IgD-negative memory B cell (primary cell): Measurements from ENCODE around the gene AQP5. TPM values are rescaled to one million over a fixed set of nuclear protein-coding genes. Genes with fewer than 3 reads are reported as not detected.
"Not testable (repeated sequence)": the region's sequence is repeated elsewhere in the genome, so short reads cannot be mapped to it uniquely, and the experiment has no call there.

Experiments
- H3K27ac Mint-ChIP-seq, 3 donors: one replicate each; pipeline ENCODE4 v1.8.0; 2020 to 2022; ENCODE audit warnings: mild to moderate bottlenecking in 3 of 3, mixed read lengths in 3 of 3, moderate library complexity in 1 of 3
- H3K27me3 Mint-ChIP-seq: one replicate; pipeline ENCODE4 v1.8.0; 2021; ENCODE audit warnings: mixed read lengths
- H3K36me3 Mint-ChIP-seq: one replicate; pipeline ENCODE4 v1.8.0; 2020; ENCODE audit warnings: mild to moderate bottlenecking, mixed read lengths
- H3K4me1 Mint-ChIP-seq, 3 donors: one replicate each; pipeline ENCODE4 v1.8.0; 2020 to 2022; ENCODE audit warnings: mixed read lengths in 3 of 3, mild to moderate bottlenecking in 1 of 3
- H3K4me3 Mint-ChIP-seq, 4 donors: one replicate each; pipeline ENCODE4 v1.8.0; 2020 to 2022; ENCODE audit warnings: mild to moderate bottlenecking in 4 of 4, mixed read lengths in 4 of 4, moderate library complexity in 3 of 4
- H3K9me3 Mint-ChIP-seq, 3 donors: one replicate each; pipeline ENCODE4 v1.8.0; 2020 to 2021; ENCODE audit warnings: mixed read lengths in 3 of 3, mild to moderate bottlenecking in 1 of 3
- polyA plus RNA-seq: library from polyadenylated mRNA; unstranded; fragments of 300-500 nt; fragmentation: Illumina TruSeq; gene quantifications from one replicate; pipeline ENCODE4 v1.2.3, GENCODE V29; 2021

The AQP5 gene
- polyA plus RNA-seq, 1 donor from 2014 or later = not detected

DNA sequence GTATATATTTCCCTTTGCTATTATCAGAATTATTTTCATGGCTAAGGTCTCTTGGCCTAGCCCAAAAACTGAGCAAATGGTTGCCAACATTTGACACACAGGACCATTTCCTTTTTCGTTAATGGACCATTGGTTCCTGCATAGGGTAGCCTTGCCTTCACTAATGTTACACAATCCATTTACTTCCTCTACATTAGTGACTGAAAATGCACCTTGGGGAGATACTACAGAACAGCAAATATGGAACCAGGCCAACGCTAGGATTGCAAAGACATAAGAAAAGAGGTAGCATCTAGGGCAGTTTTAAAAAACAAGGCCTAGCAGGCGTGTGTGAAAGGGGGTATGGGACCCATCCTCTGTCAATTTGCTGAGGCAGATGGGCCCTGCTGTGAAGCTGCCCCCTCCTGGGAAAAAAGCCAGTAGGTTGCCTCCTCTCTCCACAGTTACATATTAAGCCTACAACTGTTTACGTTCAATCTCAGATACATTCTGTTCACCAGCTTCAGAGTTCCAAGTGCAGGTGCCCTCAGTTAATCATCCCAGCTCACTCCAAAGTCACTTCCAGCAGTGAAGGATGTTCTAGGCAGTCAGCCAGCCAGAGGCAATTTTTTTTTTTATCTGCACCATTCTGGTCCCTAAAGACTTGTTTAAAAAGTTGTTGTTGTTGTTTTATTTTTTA lies 26.1 kb downstream of the AQP5 start:
- Mint-ChIP-seq H3K27ac (no peak overlapping the region), H3K9me3 (no peaks in the 10 kb centered on the region), H3K4me1 (no peaks in the 10 kb centered on the region), H3K36me3 (peaks cover 15% of the 10 kb centered on the region), H3K4me3 (no peak overlapping the region), H3K27me3 (no peaks in the 10 kb centered on the region)

DNA sequence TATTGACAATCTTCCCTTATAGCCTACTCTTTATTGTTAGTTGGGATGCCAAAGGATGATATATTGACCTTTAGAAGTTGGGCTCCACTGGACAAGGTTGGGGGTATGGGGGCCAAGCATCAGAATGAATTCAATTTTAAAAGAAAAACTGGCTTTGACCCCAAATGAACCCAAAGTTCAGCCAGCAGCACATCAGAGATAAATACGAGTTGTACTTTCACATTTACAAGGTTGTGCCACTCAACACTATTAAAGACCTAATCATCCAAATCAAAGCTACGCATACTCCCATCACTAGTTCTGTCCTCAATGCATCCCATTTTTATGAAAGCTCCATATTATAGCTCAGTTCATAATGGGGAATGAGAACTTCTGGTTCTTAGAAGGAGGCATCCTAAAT lies 27.7 kb downstream of the AQP5 start:
- not testable (repeated sequence) for H3K27me3 Mint-ChIP-seq

DNA sequence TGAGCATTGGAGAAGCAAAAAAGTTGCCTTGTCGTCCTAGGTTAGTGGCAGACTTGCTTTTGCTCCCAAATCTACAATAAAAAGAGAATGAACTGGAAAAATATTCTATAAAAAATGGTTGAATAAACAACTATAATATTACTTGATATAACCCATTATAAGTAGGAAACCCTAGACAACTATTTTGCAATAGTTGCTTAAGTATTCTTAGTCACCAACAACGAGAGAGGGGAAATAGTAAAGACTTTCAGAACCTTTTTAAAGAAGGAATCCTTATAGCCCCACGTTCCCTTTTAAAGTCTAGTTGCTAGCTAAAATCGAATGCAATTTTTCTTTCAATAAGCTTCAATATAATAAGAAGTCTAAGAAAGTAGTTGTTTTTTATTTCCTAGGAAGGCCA lies 28.6 kb downstream of the AQP5 start:
- no peak overlapping the region for H3K27ac Mint-ChIP-seq
- H3K27me3 Mint-ChIP-seq = no peaks in the 10 kb centered on the region
- H3K4me1 Mint-ChIP-seq = no peaks in the 10 kb centered on the region
- peaks cover 21% of the 10 kb centered on the region for H3K36me3 Mint-ChIP-seq
- H3K4me3 Mint-ChIP-seq = no peak overlapping the region
- no peaks in the 10 kb centered on the region for H3K9me3 Mint-ChIP-seq

More for the DNA sequence above, 27.7 kb downstream of the AQP5 start:
- not testable (repeated sequence) for H3K9me3 Mint-ChIP-seq, H3K4me3 Mint-ChIP-seq, H3K27ac Mint-ChIP-seq, H3K4me1 Mint-ChIP-seq
- H3K36me3 Mint-ChIP-seq = peaks cover 19% of the 10 kb centered on the region

DNA sequence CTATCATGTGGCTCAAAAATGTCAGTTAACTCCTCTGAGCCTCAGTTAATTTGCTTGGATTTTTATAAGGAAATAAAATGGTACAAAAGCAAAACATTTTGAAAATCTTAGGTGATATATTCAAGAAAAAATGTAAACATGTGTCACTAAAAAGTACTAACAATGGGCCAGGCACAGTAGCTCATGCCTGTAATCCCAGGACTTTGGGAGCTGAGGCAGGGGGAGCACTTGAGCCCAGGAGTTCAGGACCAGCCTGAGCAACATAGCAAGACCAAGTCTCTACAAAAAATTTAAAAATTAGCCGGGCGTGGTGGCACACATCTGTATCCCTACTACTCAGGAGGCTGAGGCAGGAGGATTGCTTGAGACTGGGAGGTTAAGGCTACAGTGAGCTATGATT lies 36.8 kb downstream of the AQP5 start:
- peaks cover 9% of the 10 kb centered on the region for H3K36me3 Mint-ChIP-seq
- no peaks in the 10 kb centered on the region for H3K27me3 Mint-ChIP-seq
- H3K27ac Mint-ChIP-seq = no peak overlapping the region
- H3K9me3 Mint-ChIP-seq = no peaks in the 10 kb centered on the region
- H3K4me1 Mint-ChIP-seq = no peaks in the 10 kb centered on the region
- no peak overlapping the region for H3K4me3 Mint-ChIP-seq

DNA sequence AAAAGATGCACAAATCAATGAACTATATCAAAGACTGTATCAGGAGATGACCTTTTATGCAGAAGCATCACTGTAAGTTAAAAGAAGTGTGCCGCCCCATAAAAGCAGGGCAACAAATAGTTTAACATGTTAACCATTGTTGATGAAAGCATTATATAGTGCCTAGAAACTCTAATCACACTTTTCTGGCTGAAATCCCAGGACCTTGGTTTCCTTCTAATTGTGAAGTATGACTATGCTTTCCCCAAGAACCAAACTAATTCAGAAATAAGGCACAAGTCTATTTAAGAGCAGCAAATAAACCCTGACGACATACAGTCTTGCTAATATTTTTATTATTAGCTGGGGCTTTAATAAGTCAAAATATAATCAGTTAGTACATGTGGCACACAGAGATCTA lies 41.9 kb downstream of the AQP5 start:
- no peaks in the 10 kb centered on the region for H3K27me3 Mint-ChIP-seq
- H3K4me3 Mint-ChIP-seq = no peak overlapping the region
- H3K36me3 Mint-ChIP-seq = no peaks in the 10 kb centered on the region
- H3K4me1 Mint-ChIP-seq = peaks cover 7 to 13% (median 13%) of the 10 kb centered on the region in 3 donors
- H3K27ac Mint-ChIP-seq = peak overlapping the region in 1 of 3 donors; percentile 31
- H3K9me3 Mint-ChIP-seq = no peaks in the 10 kb centered on the region

DNA sequence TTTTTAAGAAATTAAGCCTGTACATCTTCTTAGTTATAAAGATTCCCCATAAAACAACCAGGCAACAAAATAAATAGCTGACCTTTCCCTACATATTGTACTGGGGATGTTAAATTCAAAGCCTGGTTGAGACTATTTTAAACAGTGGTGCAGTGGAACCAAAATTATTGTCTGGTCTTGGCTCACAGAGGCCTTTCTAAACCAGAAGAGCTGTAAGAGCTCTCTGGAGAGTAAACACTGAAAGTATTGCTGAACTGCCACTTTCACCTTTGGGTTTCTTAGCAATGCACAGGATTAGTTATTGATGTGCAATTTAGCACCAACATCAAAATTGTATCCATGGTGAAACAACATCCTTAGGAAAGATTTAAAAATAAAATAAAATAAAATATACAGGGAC lies 43.0 kb downstream of the AQP5 start:
- Mint-ChIP-seq H3K4me3 (no peak overlapping the region), H3K36me3 (no peaks in the 10 kb centered on the region), H3K4me1 (peaks cover 8 to 13% (median 13%) of the 10 kb centered on the region in 3 donors), H3K9me3 (no peaks in the 10 kb centered on the region), H3K27me3 (no peaks in the 10 kb centered on the region), H3K27ac (no peak overlapping the region)

DNA sequence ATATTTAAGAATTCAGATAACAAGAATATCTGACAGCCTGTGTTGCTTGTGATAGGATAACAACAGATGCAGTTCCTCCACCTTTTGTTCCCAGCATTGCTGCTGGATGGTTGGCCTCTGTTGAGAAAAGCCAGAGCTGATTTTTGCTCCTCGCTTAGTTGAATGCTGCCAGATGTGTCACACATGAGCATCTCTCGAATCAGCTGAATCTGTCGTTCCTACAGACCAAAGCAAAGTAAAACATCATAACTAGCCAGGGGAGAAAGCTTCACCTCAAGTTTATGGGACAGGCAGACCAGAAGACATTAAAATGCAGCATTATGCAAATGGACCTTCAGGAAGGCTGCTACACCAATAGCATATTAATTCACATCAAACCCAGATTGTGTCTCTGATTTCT lies 43.5 kb downstream of the AQP5 start:
- Mint-ChIP-seq H3K4me3 (no peak overlapping the region), H3K36me3 (no peaks in the 10 kb centered on the region), H3K4me1 (peaks cover 8 to 13% (median 13%) of the 10 kb centered on the region in 3 donors), H3K9me3 (no peaks in the 10 kb centered on the region), H3K27ac (no peak overlapping the region), H3K27me3 (no peaks in the 10 kb centered on the region)

DNA sequence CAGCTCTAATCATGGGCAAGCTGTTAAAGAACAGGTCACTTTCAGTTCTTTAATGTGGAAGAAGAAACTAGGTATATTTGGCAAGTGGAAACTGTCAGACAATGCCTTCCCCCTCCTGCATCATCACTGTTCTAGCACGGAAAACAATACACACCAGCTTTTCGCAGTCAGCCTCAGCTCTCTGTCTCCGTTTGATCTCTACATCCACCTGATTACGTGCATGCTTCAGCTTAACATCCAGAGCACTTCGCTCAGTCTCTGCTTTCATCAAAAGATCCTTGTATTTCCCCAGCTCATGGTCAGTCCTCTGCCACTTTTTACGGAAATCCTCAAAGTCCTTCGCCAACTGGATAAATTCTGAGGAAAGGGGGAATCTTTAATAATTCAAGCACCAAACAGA lies 44.6 kb downstream of the AQP5 start:
- Mint-ChIP-seq H3K9me3 (no peaks in the 10 kb centered on the region), H3K4me3 (peak overlapping the region in 1 of 4 donors; percentile 55), H3K36me3 (no peaks in the 10 kb centered on the region), H3K27me3 (no peaks in the 10 kb centered on the region), H3K4me1 (peaks cover 8 to 13% (median 13%) of the 10 kb centered on the region in 3 donors), H3K27ac (no peak overlapping the region)

DNA sequence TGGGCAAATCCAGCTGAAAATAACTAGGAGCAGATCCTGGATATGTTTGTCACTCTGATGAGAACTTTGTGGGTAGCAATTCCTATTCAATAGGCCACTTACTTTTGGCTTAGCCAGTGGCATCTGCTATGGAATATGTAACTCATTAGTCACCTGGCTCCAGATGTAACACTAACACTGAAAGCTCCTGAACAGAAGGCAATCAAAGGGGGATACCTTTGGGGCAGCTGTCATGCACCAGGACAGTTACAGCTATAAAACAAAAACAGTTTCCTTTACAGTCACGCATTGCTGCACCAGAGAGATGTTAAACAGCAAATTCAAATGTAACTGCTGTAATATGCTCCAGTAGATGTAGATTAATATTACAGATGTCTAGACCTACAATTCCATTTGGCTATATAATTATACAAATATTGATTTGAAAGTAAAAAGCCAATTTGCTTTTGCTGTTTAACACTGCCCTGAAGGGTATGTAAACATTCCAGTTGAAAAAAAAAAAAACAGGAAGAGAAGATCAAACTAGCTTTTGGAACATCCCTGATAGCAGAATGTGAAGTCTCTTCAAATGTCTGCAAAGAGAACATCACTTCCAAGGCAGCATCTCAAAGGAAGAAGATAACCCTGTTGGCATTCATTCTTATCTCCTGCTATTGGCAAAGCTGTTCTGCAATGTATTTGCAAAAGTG lies 45.2 kb downstream of the AQP5 start:
- H3K4me3 Mint-ChIP-seq = no peak overlapping the region
- H3K27me3 Mint-ChIP-seq = no peaks in the 10 kb centered on the region
- H3K27ac Mint-ChIP-seq = no peak overlapping the region
- H3K4me1 Mint-ChIP-seq = peaks cover 8 to 13% (median 13%) of the 10 kb centered on the region in 3 donors
- H3K36me3 Mint-ChIP-seq = no peaks in the 10 kb centered on the region
- H3K9me3 Mint-ChIP-seq = no peaks in the 10 kb centered on the region

DNA sequence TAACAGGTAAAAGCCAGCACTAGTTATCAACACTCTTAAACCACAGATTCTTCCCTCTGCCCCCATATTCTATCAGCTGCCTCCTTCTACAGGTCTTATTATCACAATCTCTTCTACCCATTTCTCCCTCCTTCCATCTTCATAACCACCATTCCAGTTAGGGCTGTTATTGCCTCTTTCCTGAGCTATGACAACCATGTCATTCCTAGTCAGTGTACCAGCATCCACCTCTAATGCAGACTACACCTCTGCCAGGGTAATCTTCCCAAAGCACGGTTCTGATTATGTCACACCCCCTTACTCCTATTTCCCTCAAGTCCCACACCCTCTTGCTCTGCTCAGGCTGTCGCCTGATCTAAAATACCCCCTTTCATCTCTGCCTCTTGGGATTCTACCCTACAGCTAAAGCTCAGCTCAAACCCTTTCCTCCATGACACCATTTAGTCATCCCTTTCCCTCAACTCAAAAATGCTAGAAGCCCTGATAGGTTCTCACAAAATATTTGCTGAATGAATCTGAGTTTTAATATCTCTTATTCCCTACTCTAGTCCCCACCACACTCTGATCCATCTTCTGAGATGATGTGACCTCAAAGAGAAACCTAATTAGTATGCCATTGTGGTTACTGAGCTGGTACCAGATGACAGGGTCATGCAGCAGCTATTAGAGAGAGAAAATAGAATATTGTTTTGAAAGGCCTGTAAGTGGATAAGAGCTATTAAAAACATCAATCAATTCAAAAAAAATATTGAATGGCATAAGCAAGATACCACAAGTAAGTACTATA lies 51.9 kb downstream of the AQP5 start:
- Mint-ChIP-seq H3K27ac (no peak overlapping the region), H3K27me3 (no peaks in the 10 kb centered on the region), H3K4me3 (no peak overlapping the region), H3K9me3 (no peaks in the 10 kb centered on the region), H3K36me3 (no peaks in the 10 kb centered on the region), H3K4me1 (peaks cover 0 to 2% (median 0%) of the 10 kb centered on the region in 3 donors)

DNA sequence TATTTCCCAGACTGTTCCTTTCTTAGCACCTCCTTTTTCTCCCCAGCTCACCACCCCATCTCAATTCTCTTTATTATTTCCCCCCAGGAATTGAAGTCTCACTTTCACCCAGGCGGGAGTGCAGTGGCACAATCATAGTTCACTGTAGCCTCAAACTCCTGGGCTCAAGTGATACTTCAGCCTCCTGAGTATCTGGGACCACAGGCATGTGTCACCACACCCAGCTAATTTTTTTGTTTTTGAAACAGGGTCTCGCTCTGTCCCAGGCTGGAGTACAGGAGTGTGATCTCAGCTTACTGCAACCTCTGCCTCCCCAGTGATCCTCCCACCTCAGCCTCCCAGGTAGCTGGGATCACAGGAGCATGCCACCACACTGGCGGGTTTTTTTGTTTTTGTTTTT lies 52.7 kb downstream of the AQP5 start:
- Mint-ChIP-seq H3K4me3 (peak overlapping the region in 1 of 4 donors; percentile 54), H3K27me3 (no peaks in the 10 kb centered on the region), H3K4me1 (peaks cover 0 to 3% (median 0%) of the 10 kb centered on the region in 3 donors), H3K27ac (no peak overlapping the region), H3K9me3 (no peaks in the 10 kb centered on the region), H3K36me3 (no peaks in the 10 kb centered on the region)

Other genes starting within 250 kb of the AQP5 start
- gene TMBIM6, start 220.3 kb upstream of the AQP5 start, polyA plus RNA-seq = 710 TPM
- gene NCKAP5L, start 133.5 kb upstream of the AQP5 start, polyA plus RNA-seq = 2.5 TPM
- 7.0 TPM for gene BCDIN3D, start 118.8 kb upstream of the AQP5 start, polyA plus RNA-seq
- not detected for gene FAIM2, start 58.0 kb upstream of the AQP5 start, polyA plus RNA-seq
- gene AQP2, start 11.1 kb upstream of the AQP5 start, polyA plus RNA-seq = not detected
- not detected for gene AQP6, start 11.1 kb downstream of the AQP5 start, polyA plus RNA-seq
- gene RACGAP1, start 63.6 kb downstream of the AQP5 start, polyA plus RNA-seq = 13.7 TPM
- not detected for gene ASIC1, start 95.7 kb downstream of the AQP5 start, polyA plus RNA-seq
- 27.9 TPM for gene SMARCD1, start 123.5 kb downstream of the AQP5 start, polyA plus RNA-seq
- not detected for gene GPD1, start 142.1 kb downstream of the AQP5 start, polyA plus RNA-seq
- gene COX14, start 150.4 kb downstream of the AQP5 start, polyA plus RNA-seq = 224 TPM
- gene CERS5, start 205.5 kb downstream of the AQP5 start, polyA plus RNA-seq = 30.7 TPM